Loucy (cell line): ENCODE data around the gene SUZ12.
A peak's percentile ranks its signal among the peaks of the same experiment; 100 is the strongest.
"Not testable (repeated sequence)": the region's sequence is repeated elsewhere in the genome, so short reads cannot be mapped to it uniquely, and the experiment has no call there.

ENCODE experiments used
- EZH2phosphoT487 ChIP-seq: fragments of 200-600 bp; IDR thresholded peaks from 2 replicates; pipeline ENCODE4 v1.6.1; 2018; ENCODE audit warnings: antibody characterized with exemption, mild to moderate bottlenecking, moderate library complexity, borderline replicate concordance
- TF ChIP-seq, protein P1 (sequence below): fragments of 200-600 bp; sonication (generic); conservative IDR thresholded peaks from 2 replicates; pipeline ENCODE4 v1.5.1; 2014; ENCODE audit warnings: mild to moderate bottlenecking, antibody characterized with exemption, low read length

DNA sequence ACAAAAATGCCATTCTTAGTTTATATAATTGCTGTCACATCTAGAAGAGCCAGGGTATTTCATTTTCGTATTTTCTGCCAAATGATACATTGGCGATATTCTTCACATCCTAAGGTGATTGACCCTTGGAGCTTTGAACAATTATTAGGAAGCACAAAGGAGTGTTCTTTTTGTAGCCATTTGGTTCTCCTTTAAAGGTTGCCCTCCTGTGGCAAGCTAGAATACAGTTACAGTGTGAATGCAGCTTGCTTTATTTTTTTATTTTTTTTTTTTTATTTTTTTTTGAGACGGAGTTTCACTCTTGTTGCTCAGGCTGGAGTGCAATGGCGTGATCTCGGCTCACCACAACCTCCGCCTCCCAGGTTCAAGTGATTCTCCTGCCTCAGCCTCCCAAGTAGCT is 24.1 kb upstream of the SUZ12 start:
- TF ChIP-seq, protein P1, sequence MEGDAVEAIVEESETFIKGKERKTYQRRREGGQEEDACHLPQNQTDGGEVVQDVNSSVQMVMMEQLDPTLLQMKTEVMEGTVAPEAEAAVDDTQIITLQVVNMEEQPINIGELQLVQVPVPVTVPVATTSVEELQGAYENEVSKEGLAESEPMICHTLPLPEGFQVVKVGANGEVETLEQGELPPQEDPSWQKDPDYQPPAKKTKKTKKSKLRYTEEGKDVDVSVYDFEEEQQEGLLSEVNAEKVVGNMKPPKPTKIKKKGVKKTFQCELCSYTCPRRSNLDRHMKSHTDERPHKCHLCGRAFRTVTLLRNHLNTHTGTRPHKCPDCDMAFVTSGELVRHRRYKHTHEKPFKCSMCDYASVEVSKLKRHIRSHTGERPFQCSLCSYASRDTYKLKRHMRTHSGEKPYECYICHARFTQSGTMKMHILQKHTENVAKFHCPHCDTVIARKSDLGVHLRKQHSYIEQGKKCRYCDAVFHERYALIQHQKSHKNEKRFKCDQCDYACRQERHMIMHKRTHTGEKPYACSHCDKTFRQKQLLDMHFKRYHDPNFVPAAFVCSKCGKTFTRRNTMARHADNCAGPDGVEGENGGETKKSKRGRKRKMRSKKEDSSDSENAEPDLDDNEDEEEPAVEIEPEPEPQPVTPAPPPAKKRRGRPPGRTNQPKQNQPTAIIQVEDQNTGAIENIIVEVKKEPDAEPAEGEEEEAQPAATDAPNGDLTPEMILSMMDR, result peak; percentile 43
- TF ChIP-seq EZH2phosphoT487, result not testable (repeated sequence)
